Limb (tissue), 2 donors: Measurements from ENCODE around the gene STX8.
A peak's percentile ranks its signal among the peaks of the same experiment; 100 is the strongest.
"Not testable (repeated sequence)": the region's sequence is repeated elsewhere in the genome, so short reads cannot be mapped to it uniquely, and the experiment has no call there.

Experiments
- DNase-seq, 2 donors: peaks; one replicate each; pipeline ENCODE4 v3.0.0-alpha.2; 2016; ENCODE audit errors: extremely low spot score in 2 of 2

Gene STX8, protein sequence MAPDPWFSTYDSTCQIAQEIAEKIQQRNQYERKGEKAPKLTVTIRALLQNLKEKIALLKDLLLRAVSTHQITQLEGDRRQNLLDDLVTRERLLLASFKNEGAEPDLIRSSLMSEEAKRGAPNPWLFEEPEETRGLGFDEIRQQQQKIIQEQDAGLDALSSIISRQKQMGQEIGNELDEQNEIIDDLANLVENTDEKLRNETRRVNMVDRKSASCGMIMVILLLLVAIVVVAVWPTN

DNA sequence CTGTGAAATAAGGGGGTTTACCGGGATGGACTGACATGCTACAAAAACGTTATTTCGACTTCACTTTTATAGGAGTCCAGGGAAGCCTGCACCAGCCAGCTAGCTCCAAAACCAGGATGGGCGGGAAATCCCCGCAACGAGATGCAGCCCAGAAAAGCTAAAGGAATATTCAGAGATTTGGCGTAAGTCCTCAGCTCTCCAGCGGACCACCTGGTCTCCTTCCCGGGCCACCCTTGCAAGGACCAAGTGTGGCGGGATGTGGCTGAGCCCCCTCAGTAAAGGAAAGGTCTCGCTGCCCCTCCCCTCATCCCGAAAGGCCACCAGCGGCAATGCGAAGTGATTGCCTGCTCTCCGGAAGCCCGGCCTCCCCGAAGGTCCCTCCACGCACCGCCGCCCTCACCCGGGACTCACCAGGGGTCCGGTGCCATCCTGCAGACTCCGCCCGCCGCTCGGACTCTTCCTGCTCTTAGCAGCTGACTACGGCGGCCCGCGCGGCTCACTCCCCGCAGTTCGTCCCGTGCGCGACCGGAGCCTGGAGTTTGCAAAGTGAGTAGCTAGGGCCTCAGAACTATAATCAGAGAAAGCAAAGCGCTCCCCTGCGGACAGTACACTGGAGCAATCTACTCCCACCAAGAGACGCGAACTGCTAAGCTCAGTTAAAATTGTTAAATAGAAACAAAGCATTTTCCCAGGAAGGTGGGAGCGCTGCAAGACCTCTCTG is at the start of gene STX8:
TSS of gene STX8 (minus strand) at position 440 of the 721 bp plus-strand sequence. CDS start at position 428, 12 bp downstream.
- DNase-seq, result peak; percentile 86 to 93

DNA sequence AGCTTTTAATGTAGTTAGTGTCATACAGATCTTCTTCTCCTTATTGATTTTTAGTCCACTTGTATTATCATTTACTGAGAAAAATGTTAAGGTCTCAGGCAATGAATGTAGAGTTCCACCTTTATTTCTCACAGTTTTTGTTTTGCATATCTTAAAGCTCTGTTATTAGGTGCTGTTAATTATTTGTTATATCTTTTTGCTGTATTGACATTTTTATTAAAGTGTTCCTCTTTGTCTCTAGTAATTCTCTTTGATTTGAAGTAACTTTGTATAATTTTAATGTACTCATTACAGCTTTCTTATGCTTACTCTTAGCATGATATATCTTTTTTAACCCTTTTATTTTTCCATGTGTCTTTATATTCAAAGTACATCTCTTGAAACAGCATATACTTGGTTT is 47.3 kb upstream of the STX8 start:
- no peak for DNase-seq

DNA sequence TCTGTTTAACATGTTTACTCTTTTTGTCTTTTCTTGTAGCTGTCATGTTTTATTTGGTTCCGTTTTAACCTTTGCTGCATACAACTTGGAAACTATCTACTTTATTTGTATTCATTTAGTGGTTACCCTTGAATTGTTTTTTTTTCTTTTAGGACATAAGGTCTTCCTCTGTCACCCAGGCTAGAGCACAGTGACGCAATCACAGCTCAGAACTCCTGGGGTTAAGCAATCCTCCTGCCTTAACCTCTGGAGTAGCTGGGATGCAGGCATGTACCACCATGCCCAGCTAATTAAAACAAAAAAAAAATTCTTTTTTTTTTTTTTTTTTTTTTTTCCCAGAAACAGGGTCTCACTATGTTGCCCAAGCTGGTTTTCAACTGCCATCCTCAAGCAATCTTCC is 39.9 kb upstream of the STX8 start:
- no peak for DNase-seq

DNA sequence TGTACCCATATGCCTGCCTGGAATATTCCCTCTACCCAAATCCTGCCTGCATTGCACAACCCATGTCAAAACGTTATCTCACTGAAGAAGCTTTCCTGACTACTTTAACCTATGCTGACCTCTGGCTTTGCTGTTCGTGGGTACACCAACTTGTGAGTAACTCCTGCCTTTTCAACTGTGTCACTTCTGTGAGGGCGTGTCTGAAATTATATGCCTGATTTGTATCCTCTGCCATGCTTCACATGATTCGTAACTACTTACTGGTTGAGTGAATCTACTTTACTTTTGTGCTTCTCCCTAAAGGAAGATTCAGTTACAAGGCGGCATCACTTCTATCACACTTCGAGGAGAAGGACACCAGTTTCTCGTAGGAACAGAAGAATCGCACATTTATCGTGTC is 36.4 kb upstream of the STX8 start:
- no peak for DNase-seq

DNA sequence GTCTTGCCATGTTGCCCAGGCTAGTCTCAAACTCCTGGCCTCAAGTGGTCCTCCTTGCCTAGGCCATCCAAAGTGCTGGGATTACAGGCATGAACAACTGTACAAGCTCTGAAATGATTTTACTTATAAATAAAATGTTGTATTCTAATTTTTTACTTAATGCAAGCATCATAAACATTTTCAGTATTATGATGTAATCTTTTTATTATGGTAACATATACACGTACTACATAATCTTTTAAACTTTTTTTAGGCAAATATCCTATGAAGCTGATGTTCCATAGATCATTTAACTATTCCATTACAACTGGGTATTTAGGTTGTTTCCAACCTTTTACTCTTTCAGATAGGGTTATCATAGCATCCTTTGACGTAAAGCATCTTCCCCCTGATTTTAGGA is 35.9 kb upstream of the STX8 start:
- DNase-seq, result no peak

DNA sequence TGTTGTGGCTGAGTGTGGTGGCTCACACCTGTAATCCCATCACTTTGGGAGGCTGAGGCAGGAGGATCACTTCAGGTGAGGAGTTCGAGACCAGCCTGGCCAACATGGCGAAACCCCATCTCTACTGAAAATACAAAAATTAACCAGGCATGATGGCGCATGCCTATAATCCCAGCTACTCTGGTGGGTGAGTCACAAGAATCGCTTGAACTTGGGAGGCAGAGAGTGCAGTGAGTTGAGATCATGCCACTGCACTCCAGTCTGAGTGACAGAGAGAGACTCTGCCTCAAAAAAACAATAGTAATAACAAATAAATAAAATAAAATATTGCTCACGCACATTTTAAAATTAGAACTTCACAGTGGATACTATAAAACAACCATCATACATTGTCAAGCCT is 31.4 kb upstream of the STX8 start:
- DNase-seq, result not testable (repeated sequence)

DNA sequence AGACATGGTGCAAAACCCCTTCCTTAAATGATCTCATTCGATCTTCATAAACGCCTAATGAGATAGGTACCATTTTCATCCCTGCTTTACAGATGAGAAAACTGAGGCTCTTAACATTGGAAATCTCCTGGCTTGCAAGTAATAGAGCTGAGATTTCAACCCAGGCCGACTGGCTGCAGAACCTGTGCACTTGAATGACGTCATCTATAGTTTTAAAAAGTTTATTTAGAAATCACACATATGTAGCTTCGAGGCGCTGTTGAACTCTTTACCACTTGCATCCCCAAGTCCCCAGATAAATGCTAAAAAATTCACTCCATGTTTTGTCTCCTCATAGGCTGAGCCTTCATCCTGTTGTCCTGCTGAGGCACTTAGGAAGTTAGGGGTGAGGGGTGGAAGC is 30.8 kb upstream of the STX8 start:
- no peak for DNase-seq

DNA sequence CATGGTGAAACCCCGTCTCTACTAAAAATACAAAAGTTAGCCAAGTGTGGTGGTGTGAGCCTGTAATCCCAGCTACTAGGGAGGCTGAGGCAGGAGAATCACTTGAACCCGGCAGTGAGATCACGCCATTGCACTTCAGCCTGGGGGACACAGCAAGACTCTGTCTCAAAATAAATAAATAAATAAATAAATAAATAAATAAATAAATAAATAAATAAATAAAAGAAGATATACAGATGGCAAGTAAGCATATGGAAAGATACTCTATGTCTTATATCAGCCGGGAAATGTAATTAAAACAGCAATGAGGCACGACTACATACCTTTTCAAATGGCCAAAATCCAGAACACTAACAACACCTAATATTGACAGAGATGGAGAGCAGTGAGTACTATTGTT is 29.0 kb upstream of the STX8 start:
- DNase-seq, result not testable (repeated sequence)

DNA sequence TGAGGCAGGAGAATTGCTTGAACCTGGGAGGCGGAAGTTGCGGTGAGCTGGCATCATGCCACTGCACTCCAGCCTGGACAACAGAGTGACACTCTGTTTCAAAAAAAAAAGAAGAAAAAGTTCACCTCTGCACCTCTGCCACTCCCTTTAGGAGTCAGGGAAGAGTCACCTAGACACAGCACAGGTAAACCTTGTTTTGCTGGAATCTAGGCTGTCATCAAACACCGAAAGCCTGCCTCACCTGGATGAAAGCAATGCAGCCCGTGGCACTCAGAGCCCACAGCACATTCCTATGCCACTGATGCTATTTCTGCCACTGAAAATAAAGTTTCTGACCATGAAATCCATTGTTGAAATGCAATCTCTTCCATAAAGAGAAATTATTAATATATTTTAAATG is 23.0 kb upstream of the STX8 start:
- no peak for DNase-seq

DNA sequence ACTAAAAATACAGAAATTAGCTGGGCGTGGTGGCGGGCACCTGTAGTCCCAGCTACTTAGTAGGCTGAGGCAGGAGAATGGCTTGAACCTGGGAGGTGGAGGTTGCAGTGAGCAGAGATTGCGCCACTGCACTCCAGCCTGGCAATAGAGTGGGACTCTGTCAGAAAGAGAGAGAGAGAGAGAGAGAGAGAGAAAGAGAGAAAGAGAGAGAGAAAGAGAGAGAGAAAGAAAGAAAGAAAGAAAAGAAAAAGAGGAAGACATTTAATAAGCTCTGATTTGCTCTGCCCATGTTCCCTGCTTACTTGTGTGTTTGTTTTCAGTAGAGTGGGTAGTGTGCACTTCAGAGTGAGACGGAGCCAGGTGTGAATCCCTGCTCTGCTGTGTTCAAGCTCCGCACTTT is 22.0 kb upstream of the STX8 start:
- DNase-seq, result not testable (repeated sequence)

DNA sequence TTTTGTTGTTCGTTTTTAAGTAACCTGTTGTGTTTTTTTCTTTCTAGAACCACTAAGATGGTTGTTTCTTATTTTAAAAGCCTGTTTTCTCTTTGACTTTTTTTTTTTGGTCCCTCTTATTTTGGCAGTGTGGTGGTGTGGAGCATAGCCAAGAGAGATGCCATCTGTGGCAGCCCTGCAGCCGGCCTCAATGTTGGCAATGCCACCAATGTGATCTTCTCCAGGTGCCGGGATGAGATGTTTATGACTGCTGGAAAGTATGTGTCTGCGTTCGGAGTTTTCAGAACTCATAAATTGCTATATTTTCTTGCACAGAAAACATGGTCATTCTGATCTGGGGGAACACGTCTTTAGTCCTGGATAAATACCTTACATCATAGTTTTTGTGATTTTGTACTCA is 18.4 kb upstream of the STX8 start:
- no peak for DNase-seq

DNA sequence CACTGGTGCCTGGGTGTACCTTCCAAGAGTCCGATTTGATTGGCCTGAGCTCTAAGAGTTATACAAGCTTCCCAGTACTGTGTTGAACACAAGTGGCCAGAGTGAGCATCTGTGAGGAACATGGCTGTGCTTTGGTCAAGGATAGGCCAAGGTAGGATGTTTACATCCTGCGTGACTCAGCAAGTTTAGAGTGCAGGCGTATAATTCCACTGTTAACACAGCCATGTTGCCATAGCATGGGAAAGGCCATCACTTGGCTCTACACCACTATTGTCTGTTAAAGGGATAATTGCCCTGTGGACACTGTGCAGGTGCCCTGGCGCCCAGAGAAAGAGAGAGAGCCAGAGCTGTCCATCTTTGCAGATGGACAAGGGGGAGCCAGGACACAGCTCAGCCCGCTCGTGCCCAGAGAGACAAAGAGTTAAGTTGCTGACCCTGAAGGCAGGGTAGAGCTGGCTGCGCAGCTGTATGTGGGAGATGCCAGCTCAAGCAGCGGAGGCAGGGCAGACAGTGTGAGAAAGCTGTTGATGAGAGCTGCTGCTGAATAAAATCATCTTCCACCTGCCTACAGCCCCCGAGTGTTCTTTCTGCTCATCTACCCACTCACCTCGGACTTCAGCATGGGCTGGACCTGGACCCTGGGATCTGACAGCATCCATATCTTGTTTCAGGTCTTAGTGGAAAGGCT is 12.5 kb upstream of the STX8 start:
- DNase-seq, result no peak

DNA sequence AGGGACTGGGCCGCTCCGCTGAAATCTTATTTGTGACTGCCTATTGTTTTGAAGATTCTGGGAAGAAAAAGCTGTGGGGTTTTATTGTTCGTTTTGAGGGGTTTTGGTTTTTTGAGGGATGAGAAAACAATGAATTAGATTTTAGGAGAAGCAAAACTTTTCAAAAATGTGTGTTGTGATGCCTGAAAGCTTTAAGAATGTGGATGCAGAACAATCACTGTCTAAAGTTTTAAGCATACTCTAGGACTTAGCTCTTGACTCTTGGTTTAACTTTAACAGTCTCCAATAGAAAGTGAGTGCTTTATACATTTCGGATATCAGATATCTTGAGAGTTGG is 1.7 kb upstream of the STX8 start:
- no peak for DNase-seq

DNA sequence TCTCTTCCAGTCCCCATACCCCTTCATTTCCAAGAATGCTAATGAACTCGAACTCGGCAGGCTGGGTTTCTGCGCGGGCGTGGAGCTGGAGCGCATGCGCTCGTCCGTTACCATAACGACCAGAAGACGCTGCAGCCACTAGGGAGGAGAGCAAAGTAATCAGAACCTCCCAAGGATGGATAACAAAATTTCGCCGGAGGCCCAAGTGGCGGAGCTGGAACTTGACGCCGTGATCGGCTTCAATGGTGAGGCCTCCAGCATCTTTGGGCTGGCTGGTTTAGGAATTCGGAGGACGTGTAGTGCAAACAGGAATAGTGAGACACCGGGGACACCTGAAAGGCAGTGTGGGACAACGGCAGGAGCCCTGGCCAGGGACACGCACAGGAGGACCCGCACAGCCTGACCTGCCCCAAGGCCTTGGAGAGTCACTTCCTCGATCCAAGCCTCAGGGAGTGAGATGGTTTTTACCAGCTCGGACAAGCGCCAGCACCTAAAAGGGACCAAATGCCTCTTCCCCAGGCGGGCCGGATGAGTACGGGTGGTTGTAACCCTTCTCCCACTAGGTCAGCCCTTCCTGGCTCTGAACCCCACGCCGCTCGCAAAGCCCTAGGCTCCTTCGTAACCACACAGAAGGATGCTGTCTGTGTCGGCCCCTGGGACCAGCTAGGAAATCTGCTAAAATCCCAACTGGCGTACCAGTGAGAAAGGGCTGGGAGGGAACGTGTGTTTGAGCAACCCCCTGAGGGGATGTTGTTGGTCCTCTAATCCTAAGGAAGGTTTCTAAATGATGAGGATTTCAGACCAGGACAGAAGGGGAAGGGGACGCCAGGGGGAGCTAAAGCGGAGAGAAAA is 1.1 kb upstream of the STX8 start, which contains the start of gene CFAP52:
TSS of gene CFAP52 (plus strand) at position 122 of the 852 bp plus-strand sequence. CDS start at position 176, 54 bp downstream.
- DNase-seq, result peak; percentile 77 to 85

DNA sequence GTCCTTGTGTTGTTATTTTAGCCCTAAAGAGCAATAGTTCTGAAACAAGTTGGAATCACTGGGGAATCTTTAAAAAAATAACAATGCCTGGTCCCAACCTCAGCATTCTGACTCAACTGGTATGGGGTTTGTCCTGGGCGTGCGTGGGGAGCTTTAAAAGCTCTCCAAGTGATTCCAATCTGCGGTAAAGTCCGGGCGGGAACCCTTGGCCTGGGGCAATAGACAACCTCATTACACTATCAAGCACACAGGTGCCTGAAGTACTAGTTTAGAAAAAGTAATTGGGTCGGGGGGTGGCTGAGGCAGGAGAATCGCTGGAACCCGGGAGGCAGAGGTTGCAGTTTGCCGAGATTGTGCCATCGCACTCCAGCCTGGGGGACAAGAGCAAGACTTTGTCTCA is 4.4 kb downstream of the STX8 start:
- no peak for DNase-seq

DNA sequence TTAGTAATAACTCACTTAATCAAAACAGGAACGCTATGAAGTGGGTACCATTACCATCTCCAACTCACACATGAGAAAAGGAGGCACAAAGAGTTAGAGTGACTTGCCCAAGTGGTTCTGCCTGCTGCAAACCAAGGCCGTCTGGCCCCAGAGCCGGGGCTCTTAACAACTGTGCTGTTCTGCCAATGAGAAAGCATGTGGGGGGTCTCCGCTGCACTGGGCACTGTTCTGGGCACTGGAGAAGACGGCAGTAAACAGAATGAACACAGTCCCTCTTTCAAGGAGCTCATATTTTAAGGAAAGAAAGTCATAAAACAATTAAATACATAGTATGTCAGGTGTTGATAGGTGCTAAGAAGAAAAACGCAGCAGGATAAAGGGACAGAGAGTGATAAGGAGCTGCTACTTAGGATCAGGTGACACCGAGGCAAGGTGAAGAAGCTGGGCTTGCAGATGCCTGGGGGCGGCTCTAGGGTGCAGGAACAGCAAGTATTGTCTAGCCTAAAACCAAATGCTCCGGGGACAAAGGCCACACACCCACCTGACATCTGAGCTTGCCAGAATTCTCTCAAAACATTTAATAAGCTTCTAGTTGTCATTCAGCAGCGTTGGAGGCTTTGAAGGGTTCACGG is 6.5 kb downstream of the STX8 start:
- no peak for DNase-seq

DNA sequence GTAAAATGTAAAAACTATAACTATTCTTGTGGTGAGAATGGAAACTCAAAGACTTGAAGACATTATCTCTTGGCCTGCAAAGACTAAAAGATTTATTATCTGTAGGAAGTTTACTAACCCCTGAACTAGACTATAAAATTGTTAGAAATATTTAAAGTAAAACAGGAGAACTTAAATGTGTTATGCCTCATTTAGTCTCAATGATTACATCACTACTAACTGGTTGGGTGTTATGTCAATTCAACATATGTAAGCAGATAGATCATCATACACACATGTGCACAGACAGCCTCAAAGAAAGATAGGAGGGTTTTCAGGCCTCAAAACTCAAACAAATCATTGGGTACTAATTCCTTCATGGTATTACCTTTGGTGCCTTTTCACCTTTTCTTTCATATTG is 7.6 kb downstream of the STX8 start:
- DNase-seq, result no peak

DNA sequence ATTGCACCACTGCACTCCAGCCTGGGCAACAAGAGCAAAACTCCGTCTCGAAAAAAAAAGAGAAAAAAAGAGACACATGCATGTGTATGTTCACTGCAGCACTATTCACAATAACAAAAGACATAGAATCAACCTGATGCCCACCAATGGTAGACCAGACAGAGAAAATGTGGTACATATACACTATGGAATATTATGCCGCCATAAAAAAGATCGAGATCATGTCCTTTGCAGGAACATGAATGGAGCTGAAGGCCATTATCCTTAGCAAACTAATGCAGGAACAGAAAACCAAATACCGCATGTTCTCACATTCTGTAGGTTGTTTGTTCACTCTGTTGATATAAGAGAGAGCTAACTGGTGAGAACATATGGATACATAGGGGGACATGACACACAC is 8.9 kb downstream of the STX8 start:
- DNase-seq, result not testable (repeated sequence)

DNA sequence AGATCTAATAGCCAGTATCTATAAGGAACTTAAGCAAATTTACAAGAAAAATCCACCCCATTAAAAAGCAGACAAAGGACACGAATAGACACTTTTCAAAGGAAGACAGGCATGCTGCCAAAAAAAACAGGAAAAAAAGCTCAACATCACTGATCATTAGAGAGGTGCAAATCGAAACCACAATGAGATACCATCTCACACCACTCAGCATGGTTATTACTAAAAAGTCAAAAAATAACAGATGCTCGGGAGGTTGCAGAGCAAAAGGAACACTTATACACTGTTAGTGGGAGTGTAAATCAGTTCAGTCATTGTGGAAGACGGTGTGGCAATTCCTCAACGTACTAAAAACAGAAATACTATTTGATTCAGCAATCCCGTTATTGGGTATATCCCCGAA is 9.6 kb downstream of the STX8 start:
- DNase-seq, result no peak

DNA sequence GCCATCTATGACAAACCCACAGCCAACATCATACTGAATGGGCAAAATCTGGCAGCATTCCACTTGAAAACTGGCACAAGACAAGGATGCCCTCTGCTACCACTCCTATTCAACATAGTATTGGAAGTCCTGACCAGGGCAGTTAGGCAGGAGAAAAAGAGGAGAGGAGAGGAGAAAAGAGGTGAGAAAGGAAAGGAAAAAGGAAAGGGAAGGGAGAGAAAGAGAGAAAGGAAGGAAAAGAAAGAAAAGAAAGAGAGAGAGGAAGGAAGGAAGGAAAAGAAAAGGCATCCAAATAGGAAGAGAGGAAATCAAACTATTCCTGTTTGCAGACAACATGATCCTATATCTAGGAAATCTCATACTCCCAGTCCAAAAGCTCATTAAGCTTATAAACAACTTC is 11.5 kb downstream of the STX8 start:
- no peak for DNase-seq

DNA sequence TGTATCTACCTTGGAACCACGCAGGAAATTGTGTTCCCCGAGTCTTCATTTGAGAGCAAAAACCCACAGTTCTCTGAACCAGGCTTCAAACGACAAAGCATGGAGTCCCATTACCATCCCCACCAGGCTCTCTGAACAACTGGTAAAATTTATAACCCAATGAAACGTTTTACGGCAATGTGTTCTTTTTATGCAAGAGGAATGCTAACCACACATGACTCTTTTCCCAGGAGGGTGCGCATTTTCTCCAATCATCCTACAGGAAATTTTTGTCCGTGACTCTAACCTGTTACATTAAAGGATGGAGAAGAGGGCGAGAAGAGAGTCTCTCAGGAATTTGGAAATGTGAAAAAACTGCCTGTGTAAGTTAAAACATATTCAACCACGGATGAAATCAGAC is 17.8 kb downstream of the STX8 start:
- no peak for DNase-seq
